ENCODE measurements around the gene NSD2. TPM values are rescaled to one million over a fixed set of nuclear protein-coding genes. Genes with fewer than 3 reads are reported as not detected.

NSD2 gene
- total RNA-seq, 1 donor from 2014 or later = 176 TPM

- peaks cover 2% of the 10 kb centered on the region for H3K9me3 Mint-ChIP-seq
- Histone ChIP-seq H3F3A (ENCODE audit: low read depth) (peaks cover 20% of the 10 kb centered on the region), H3K4me1 (no peaks in the 10 kb centered on the region), H3K9ac (peak overlapping the region; percentile 95), H3K27me3 (peaks cover 22% of the 10 kb centered on the region), H3K4me3 (peak overlapping the region; percentile 87), H3K4me2 (peak overlapping the region; percentile 91), H3K27ac (peak overlapping the region; percentile 99), H3K36me3 (no peaks in the 10 kb centered on the region), H3K9me3 (ENCODE audit: low read depth) (no peaks in the 10 kb centered on the region), H3K79me2 (ENCODE audit: low read depth) (peaks cover 52% of the 10 kb centered on the region), H2AFZ (replicated peaks) (peak overlapping the region; percentile 99), H4K20me1 (ENCODE audit: low read depth) (peaks cover 34% of the 10 kb centered on the region)
- peak overlapping the region; percentile 53 for H3K27ac Mint-ChIP-seq
- no peak for DNase-seq (ENCODE audit: low spot score)
- TF ChIP-seq CTCF (IDR thresholded peaks at IDR 0.05) (no peak), EZH2phosphoT487 (IDR thresholded peaks at IDR 0.05) (no peak), EZH2 (IDR thresholded peaks at IDR 0.05) (no peak)
- peaks cover 17% of the 10 kb centered on the region for H3K4me1 Mint-ChIP-seq
- peaks cover 8% of the 10 kb centered on the region for H3K27me3 Mint-ChIP-seq (ENCODE audit: insufficient read depth, low read depth)
- H3K36me3 Mint-ChIP-seq = peaks cover 20% of the 10 kb centered on the region
- H3K4me3 Mint-ChIP-seq = peak overlapping the region; percentile 98
Observed at GRCh38 chr4:2008671-2008920, 137.4 kb downstream of the NSD2 start.

GRCh38 chr4:2008921-2009650, 137.9 kb downstream of the NSD2 start, which contains the start of gene NELFA:
Gene NELFA (minus strand): TSS chr4:2008974. CDS start chr4:2008959, 15 bp downstream.
- H3K36me3 Mint-ChIP-seq = peaks cover 18% of the 10 kb centered on the region
- Histone ChIP-seq H3K36me3 (no peaks in the 10 kb centered on the region), H3K9ac (peak within 1 kb of the TSS; percentile 95), H3K27me3 (peaks cover 22% of the 10 kb centered on the region), H3K4me2 (peak within 1 kb of the TSS; percentile 91), H3K27ac (peak within 1 kb of the TSS; percentile 99), H2AFZ (replicated peaks) (peak within 1 kb of the TSS; percentile 99), H3K9me3 (ENCODE audit: low read depth) (no peaks in the 10 kb centered on the region), H3K4me1 (no peaks in the 10 kb centered on the region), H3F3A (ENCODE audit: low read depth) (peaks cover 20% of the 10 kb centered on the region), H4K20me1 (ENCODE audit: low read depth) (peaks cover 34% of the 10 kb centered on the region), H3K4me3 (peak within 1 kb of the TSS; percentile 87), H3K79me2 (ENCODE audit: low read depth) (peaks cover 47% of the 10 kb centered on the region)
- H3K4me1 Mint-ChIP-seq = peaks cover 17% of the 10 kb centered on the region
- peak within 1 kb of the TSS; percentile 94 for H3K27ac Mint-ChIP-seq
- peaks cover 9% of the 10 kb centered on the region for H3K27me3 Mint-ChIP-seq (ENCODE audit: insufficient read depth, low read depth)
- TF ChIP-seq EZH2phosphoT487 (IDR thresholded peaks at IDR 0.05) = no peak
- TF ChIP-seq EZH2 (IDR thresholded peaks at IDR 0.05) = peak; percentile 51
- TF ChIP-seq CTCF (IDR thresholded peaks at IDR 0.05) = peak; percentile 50
- H3K4me3 Mint-ChIP-seq = peak within 1 kb of the TSS; percentile 98
- peak; percentile 99 for DNase-seq (ENCODE audit: low spot score)
- peaks cover 2% of the 10 kb centered on the region for H3K9me3 Mint-ChIP-seq

- Mint-ChIP-seq H3K4me3 (peak overlapping the region; percentile 88), H3K27ac (peak overlapping the region; percentile 85), H3K27me3 (ENCODE audit: insufficient read depth, low read depth) (peaks cover 10% of the 10 kb centered on the region), H3K4me1 (peaks cover 17% of the 10 kb centered on the region), H3K36me3 (peaks cover 16% of the 10 kb centered on the region), H3K9me3 (peaks cover 2% of the 10 kb centered on the region)
- Histone ChIP-seq H3K79me2 (ENCODE audit: low read depth) (peaks cover 40% of the 10 kb centered on the region), H3K27ac (peak overlapping the region; percentile 99), H3K27me3 (peaks cover 22% of the 10 kb centered on the region), H3K4me3 (peak overlapping the region; percentile 87), H3K36me3 (no peaks in the 10 kb centered on the region), H3K9ac (peak overlapping the region; percentile 95), H3K4me1 (no peaks in the 10 kb centered on the region), H2AFZ (replicated peaks) (peak overlapping the region; percentile 99), H3K4me2 (peak overlapping the region; percentile 91), H4K20me1 (ENCODE audit: low read depth) (peaks cover 33% of the 10 kb centered on the region), H3K9me3 (ENCODE audit: low read depth) (no peaks in the 10 kb centered on the region), H3F3A (ENCODE audit: low read depth) (peaks cover 20% of the 10 kb centered on the region)
- peak; percentile 70 for DNase-seq (ENCODE audit: low spot score)
- TF ChIP-seq CTCF (IDR thresholded peaks at IDR 0.05) = peak; percentile 26
- peak; percentile 4 for TF ChIP-seq EZH2 (IDR thresholded peaks at IDR 0.05)
- TF ChIP-seq EZH2phosphoT487 (IDR thresholded peaks at IDR 0.05) = no peak
Observed at GRCh38 chr4:2009651-2010233, 138.5 kb downstream of the NSD2 start.
